HG02943 (cell line): ENCODE measurements around the gene GPHN.

Source experiments
- ATAC-seq: cut with Tn5 transposase; IDR thresholded peaks from one replicate; pipeline ENCODE4 v1.9.1; 2021; ENCODE audit warnings: mild to moderate bottlenecking, low read depth, moderate library complexity; ENCODE audit not compliant: unreplicated experiment

Gene GPHN

DNA sequence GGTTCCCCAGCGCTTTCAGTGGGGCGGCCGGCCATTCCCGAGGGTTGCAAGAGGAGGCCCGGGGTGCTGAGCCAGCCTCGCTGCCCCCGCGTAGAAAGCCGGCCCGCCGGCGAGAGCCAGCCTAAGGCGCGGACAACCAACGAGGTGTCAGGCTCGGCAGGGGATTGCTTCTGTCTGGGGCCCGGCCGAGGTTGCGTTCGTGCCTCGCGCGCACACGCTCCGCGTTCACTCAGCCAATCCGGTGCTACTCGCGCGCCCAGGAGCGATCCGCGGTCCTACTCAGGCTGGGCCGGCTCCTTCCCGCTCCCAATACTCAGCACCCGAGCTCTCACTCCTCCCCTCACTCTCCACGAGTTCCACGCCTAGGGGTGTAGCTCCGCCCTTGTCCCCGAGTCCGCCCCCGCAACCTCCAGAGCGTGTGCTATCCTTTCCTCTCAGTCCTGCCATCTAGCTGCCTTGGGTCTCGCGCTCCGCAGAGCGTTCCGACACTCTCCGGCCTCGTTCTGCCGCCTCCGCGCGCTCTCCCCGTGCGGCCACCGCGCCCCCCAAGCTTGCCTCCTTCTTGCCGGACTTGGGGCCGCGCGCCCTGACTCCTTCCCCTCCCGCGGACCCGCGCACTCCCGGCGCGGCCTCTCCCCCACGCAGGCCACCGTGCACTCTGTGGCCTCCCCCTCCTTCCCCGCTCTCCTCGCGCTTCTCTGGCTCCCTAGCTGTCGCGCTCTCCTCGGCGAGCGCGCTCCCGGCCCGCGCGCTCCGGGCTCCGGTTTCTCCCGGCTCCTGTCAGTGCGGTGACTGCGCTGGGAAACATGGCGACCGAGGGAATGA lies at the start of gene GPHN:
GPHN (plus strand) TSS at position 426 of the 825 bp plus-strand sequence.
- ATAC-seq: peak; percentile 80

DNA sequence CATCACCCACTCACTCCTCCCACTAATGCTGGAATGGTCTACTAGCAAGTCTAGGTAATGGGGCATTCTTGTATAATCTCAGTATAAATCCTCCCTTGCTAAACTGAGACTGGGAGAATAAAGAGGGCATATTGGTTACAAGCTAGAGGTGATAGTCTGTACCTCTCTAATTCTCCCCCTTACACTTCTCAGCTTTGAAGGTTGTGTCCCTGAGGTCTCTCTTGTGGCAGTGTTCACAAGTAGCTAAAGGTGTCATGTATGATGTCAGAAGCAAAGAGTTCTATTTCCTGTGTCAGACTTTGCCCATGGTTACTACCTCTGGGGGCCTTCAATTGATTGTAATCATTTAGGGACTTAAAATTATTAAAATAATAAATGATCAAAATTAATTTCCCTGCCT lies 48.3 kb upstream of the GPHN start:
- no peak for ATAC-seq

DNA sequence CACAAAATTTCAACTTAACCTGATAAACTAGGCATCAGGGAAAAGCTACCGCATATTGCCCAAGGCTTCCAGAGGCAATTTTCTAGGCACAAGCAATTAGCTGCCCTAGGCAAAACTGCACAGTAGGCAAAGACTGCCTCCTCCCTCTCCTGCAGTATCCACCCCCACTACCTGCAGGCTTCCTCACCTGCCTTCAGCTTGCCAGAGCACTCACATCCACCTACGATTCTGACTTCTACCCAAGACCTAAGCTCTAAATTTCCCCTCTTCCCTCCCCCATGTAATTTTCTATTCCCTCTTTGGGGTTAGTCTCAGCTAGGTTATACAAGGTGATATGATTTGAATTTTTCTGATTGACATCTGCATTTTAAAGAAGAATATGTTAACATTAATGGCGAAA lies 43.7 kb upstream of the GPHN start:
- no peak for ATAC-seq

DNA sequence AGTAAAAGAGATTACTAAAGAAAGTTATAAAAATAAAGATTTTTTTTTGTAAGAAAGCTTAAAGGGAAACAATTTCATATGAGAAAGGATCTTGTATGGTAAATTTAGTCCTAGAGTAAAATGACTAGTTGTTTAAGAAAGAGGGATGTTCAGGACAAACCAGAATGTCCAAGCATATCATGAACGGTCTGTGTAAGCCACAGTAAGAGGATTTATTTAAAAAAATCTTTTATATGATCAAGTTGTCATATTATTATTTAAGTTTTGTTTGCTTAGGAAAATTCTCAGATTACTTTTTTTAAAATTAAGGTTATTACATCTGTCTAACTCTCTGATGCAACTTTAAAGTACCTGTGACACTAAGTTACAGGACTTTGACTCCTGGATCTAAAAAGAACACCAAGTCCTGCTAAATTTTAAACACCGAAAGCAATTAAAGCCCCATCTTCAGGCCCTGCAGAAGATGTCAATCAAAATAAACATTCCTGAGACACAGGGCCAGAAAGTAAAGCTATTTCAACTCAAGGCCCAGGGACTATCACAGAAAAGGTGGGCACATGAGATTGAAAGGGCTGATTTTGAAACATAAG lies 39.1 kb upstream of the GPHN start:
- no peak for ATAC-seq

DNA sequence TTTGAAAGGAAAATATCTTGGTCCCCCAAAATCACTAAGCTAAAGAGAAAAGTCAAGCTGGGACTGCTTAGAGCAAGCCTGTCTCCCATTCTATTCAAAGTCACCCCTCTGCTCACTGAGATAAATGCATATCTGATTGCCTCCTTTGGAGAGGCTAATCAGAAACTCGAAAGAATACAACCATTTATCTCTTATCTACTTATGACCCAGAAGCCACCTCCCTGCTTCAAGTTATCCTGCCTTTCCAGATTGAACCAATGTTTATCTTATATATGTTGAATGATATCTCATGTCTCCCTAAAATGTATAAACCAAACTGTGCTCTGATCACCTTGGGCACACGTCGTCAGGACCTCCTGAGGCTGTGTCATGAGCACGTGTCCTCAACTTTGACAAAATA lies 36.4 kb upstream of the GPHN start:
- no peak for ATAC-seq

DNA sequence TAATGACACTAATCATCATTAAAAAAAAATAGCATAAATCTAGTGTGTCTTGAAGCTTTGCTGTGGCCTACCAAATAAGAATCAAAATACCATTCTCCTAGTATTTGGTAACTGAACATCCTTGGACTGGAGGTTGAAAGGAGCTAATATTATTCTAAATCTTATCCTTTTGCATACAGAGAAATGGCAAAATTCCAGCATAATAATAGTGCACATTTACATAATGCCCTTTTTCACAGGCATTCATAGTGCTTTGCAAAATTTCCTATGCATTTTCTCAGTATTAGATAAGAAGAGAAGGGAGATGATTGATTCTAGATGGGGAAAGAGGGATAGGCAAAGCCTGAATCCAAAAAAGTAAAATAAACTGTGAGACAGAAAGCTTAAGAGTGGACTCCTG lies 35.7 kb upstream of the GPHN start:
- no peak for ATAC-seq

DNA sequence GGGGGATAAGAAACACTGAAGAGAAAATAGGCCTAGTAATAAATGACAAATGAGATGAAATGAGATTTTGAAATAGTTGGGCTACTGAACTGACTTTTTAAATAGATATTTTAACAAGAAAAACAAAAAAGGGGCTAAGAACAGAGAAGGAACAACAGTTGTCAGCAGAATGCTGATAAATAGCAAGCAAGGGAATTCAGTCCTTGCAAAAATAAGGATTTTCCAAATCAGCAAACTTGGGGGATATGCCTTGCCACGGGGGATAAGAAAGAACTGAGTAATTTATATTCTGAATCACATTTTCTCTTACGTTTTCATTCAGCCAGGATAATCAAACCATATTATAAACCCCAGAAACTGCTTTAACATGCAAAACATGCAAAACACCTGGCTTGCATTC lies 34.7 kb upstream of the GPHN start:
- ATAC-seq: no peak

DNA sequence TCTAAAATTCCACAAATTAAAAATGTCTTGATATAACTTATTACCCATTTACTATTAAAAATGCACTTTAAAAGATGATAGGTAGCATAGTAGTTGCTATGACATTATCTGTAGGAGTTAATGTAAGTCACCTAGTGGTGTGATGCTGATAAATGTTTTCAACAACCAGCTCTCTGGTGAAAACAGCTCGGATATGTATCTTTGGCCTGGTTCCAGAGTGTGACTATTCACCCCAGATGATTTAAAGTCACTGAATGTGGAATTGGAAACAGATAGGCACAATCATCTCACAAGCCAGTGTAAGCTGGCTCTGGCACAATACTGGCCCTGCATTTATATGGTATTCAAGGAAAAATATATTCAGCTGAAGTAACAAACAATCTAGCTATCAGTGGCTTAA lies 31.0 kb upstream of the GPHN start:
- no peak for ATAC-seq

DNA sequence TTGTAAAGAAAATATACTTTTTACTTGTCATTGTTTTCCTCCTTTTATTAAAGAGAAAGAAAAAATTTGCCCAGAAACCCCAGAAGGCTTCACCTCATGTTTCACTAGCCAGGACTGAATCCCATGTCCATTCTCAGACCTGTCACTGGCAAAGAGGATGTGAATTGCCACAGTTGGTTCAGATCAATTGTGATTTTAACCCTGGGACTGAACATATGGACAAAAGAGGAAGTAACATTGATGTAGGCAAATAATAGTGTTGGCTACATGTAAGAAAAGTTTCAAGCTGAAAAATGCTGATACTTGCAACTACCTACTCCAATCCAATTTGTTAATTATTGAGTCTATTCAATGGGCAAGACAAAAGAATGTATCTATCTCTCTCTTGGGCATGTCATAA lies 30.4 kb upstream of the GPHN start:
- ATAC-seq: no peak

DNA sequence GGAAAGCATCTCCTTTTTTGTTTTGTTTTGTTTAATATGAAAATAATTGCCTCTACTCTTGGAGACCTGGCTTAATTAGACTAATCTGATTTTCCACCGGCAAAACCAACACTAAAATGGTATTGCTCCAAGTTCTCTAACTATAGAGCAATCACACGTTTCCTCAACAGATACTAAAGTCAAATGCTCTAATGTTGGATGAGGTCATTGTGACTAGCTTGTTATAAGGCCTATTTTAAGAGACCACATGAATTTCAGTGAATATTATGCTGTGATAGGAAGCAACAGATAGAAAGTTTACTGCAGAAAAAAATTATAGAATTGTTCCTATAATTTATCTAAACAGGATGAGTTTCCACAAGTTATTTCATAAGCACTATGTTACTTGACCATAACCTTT lies 25.1 kb upstream of the GPHN start:
- ATAC-seq: no peak

DNA sequence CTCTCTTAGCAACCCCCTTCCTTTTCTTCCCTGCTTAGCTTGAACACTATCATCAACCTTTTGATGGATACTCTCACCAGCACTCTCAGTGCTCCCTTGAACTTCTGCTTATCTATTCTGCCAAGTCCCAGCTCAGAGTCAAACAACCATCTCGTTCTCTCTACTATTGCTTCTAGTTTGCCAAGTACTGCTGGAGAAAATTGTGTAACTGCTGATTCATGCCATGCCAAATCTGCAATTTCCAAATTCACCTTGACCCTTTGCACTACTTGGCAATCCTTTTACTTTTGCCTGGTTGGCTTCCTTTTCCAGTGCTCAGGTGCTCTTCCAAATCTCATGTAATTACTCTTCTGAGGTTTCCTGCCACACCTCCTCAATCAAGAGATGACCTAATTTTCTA lies 24.6 kb upstream of the GPHN start:
- no peak for ATAC-seq

DNA sequence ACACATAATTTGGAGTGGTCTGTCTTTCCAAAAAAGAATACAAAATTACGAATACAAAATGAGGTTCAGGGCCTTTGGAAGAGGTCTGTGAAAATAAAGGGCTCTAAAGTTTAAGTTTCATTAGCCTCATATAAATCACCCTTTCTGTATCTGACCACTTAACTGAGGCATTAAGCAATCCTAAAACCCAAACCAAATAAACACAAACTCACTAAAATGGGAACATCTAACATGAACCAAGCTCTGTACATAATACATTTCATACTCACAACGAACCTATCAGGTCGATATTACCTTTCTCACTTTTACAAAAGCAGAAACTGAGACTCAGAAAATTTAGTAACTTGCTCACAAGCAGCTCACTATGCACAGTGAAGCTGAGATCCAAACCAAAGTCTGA lies 22.9 kb upstream of the GPHN start:
- no peak for ATAC-seq

DNA sequence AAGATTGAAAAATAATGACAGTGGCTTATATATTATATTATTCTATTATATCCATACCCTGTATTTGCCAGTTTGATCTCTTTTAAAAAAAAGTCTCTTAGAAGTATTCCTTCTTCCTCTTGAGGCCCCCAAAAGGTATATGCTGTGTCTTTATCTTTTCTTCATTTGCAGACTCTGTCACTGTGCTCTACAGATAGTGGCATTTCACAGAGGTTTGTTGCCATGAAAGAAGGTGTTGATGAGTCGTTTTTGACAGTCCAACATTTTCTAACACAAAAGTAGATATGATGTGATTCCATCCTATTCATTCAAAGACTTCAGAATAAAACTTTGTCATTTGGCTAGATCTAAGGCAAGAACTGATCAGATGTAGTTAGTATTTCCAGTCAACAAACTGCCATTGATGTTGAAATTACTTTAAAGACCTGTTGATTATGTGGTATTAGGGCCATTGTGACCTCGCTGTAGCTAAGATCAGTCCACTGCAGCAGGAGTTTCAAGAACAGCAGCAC lies 22.0 kb upstream of the GPHN start, which contains the start of gene CCDC196:
CCDC196 (plus strand) TSS at position 462 of the 512 bp plus-strand sequence. CDS start 132 bp downstream, outside the sequence.
- ATAC-seq: no peak

DNA sequence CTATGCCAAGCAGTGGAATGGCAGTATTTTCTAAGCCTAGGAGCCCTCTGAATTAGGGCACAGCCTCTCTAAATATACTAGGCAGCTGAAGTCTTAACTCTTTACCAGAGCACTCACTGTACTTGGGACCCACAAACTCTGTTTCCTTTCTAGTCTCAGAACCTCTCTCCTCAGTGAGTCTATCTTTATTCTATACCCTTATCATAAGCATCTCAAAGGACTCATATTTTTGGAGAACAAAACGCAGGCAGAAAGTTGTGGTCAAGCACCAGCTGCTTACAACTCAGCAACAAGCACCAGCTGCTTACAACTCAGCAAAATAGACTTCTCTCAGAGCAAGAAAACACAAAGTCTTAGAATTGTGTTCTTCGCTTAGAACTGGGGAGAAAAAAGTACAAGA lies 20.8 kb upstream of the GPHN start:
- no peak for ATAC-seq

DNA sequence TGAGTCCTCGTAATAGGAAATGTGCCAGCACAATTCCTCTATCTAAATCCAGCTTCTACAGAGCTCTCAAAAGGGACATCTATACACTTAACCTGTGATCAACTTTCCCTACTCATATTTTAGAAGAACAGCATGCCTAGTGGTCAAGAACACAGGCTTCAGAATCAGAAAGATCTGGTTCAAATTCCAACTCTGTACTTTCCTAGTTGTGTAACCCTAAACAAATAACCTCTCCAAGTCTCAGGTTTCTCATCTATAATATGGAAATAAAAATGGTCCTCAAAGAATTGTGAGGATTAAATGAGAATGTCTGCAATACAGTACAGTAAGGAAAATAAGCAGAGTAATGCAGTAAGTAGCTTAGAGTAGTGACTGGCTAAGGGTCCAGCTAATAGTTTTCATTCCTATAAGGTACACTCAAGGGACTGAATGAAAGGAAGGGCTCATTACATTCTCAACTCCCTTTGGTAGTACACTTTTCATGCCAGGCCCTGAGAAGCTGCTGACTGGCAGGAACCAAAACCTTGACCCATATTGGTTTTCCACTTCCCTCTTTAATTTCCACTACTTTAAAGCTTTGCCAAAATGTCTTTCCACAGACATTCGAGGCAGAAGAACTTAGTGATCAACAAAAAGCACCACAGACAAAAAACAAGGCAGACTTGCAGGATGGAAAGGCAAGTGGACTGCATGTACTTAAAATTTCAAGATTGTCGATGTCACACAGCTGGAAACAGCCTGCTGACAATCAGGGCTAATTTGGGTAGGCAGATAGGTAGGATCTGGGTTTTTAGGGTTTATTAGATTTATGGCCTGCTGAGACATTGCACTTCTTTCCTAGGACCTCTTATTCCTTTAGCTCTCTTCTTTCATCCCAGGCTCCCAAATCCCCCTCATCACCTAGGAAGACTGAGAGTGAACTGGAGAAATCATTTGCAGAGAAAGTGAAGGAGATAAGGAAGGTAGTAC lies 17.5 kb upstream of the GPHN start:
- ATAC-seq: no peak

DNA sequence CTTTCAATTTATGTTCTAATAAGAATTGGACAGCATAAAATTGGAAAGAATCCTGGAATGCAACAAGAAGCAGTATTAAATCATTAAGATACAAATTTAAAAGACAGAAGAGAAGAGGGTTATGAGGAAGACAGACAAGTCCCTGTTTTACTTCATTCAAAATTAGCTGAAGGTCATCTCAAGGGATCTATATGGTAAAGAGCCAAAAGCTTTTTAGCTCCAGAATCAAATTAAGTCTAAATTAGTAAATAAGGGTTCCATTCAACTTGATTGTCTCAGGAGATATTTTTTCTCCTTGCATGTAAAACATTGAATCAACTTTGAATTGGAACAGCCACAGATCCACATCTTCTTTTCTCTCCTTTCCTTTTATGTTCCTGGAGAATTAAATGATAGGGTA lies 14.2 kb upstream of the GPHN start:
- no peak for ATAC-seq

DNA sequence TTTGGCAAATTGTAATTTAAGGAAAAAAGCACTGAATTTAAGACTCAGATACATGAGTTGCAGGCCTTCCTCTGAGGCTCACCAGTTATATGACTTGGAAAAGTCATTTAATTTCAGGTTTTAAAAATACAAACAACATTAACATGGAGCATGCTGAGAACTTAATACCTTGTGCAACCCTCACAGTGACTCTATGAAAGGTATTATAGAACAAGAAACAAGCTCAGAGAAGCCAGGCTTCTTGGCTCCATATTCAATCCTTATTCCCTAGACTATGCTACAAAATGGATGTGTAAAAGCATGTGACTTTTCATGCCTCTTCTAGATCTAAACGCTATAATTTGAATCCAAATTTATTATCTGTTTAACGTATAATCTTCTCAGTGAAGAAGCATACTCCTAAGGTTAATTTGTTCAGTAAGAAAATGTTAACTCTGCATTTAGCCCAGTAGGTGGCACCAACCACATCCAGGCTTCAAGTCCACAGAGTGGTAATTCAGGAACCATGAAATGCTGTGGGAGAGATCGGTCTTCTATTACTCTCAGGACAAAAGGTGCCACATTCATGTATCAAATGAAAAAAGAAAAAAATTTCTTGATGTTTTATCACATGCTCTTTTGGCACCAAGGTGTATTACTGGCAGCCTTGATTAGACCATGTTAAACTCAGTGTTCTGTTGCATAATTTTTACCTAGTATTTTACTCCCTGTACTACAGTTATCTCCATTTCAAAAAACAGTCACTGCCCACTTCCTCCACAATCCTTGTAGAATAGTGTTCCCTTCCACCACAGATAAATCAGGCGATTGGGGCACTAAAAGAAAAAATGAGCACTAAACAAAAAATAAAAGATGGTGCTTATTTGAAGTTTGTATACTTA lies 12.5 kb upstream of the GPHN start:
- peak; percentile 81 for ATAC-seq

DNA sequence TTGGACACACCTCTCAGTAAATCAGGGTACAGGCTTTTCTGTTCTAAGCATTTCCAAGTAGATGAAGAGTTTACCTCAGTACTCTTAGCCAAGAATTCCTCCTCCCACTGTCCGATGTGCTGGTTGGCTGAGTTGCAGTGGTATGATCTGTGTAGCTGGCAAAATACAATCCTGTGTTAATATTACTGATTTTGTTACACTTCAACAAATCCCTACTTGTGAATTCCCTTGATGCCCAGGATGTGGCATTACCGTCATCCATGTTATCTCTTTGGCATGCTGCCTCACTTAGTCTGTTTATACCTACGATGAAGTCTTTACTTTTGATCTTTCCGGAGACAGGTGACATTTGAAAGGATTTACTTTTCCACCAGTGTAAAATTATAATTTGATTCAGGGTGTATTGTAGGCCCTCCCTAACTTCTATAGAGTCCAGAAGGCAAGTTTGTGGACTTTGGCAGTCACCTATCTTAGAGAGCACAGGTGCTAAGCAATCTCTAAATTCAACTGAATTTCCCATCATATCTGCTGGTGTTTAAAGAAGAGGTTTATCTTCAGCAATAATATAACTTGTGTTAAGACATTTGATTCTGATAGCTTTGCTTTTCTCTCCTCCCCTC lies 11.6 kb upstream of the GPHN start:
- ATAC-seq: no peak

DNA sequence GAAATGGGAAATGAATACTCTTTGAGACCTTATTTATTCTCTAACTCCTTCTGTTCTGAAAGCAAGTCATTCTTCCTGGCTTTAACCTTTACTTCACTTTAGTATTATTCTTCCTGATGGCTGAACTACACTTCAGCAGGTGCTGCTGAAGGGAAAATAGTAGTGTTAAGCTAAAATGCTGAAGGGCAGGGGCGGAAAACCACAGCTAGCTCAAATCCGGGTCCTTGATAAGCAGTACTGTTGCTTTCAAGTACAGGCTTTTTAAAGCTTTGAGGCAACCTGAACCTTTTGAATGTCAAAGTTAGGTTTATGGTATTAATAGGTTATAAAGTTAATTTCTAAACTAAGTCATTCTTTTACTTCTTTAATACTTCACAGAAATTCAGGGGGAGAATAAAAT lies 11.0 kb upstream of the GPHN start:
- no peak for ATAC-seq
